A549 (cell line): ENCODE data around the gene SPDYE6. TPM values are rescaled to one million over a fixed set of nuclear protein-coding genes. Genes with fewer than 3 reads are reported as not detected.

Experiments used
- ATAC-seq, 2 experiments: fragments of 200-7000 bp in 1 of 2; fragments of >200 bp in 1 of 2; cut with Nextera tagmentation in 1 of 2; cut with Tn5 transposase in 1 of 2; 3 replicates each; pipeline versions ENCODE4 v1.8.0 to v1.9.1; 2018 to 2020; ENCODE audit warnings: mild to moderate bottlenecking in 1 of 2, moderate library complexity in 1 of 2
- CTCF ChIA-PET: fragments of 300-600 bp; sonication (Branson Sonifier 250); formaldehyde crosslinking; extraction: SDS; loops from one replicate; lab custom pipeline; 2021; ENCODE audit warnings: antibody characterized with exemption, inconsistent platforms; lab: Yijun Ruan, JAX
- POLR2A ChIA-PET: fragments of 350-600 bp; formaldehyde crosslinking; extraction: SDS; loops from one replicate; lab custom pipeline; 2021; ENCODE audit warnings: antibody characterized with exemption, inconsistent platforms; lab: Yijun Ruan, JAX
- DNase-seq, 2 experiments: peaks; one replicate each; pipeline versions ENCODE4 v3.0.0 to v3.0.0-alpha.2; 2011 to 2016; ENCODE audit warnings: low read depth in 1 of 2, low spot score in 1 of 2
- FAIRE-seq: peaks from 2 replicates; lab custom pipeline; 2011; peaks lifted over from hg19 to GRCh38; lab: Jason Lieb, UNC
- H3K27ac ChIP-seq, 2 experiments: fragments of >200 bp; sonication (Bioruptor Twin); formaldehyde crosslinking; 3 replicates each; pipeline ENCODE4 v1.5.1; 2016 to 2017
- H3K4me1 ChIP-seq: fragments of >200 bp; sonication (Bioruptor Twin); formaldehyde crosslinking; 3 replicates; pipeline ENCODE4 v1.6.1; 2016
- H3K4me2 ChIP-seq: fragments of >200 bp; sonication (Bioruptor Twin); formaldehyde crosslinking; 3 replicates; pipeline ENCODE4 v1.6.1; 2016
- H3K4me3 ChIP-seq: fragments of >200 bp; sonication (Bioruptor Twin); formaldehyde crosslinking; 3 replicates; pipeline ENCODE4 v1.5.1; 2016
- H3K9me3 ChIP-seq: fragments of >200 bp; sonication (Bioruptor Twin); formaldehyde crosslinking; 3 replicates; pipeline ENCODE4 v1.6.1; 2016
- BCL3 ChIP-seq: fragments of >200 bp; sonication (Bioruptor Twin); formaldehyde crosslinking; IDR thresholded peaks from 3 replicates; pipeline ENCODE4 v1.6.1; 2016
- CHD4 ChIP-seq: fragments of 200-600 bp; sonication (generic); IDR thresholded peaks from 2 replicates; pipeline ENCODE4 v1.6.1; 2016; ENCODE audit warnings: antibody characterized with exemption, mild to moderate bottlenecking, borderline replicate concordance
- CTCF ChIP-seq: fragments of >200 bp; sonication (Bioruptor Twin); formaldehyde crosslinking; IDR thresholded peaks from 3 replicates; pipeline ENCODE4 v1.5.1; 2016
- E2F6 ChIP-seq: IDR thresholded peaks from 2 replicates; pipeline ENCODE4 v1.6.1; 2012; ENCODE audit warnings: low read depth, borderline replicate concordance
- EHF ChIP-seq: fragments of 250-450 bp; sonication (Bioruptor Pico); IDR thresholded peaks from 2 replicates; pipeline ENCODE4 v1.5.0; 2020; ENCODE audit warnings: mild to moderate bottlenecking
- ESRRA ChIP-seq: fragments of 150-350 bp; IDR thresholded peaks from 2 replicates; pipeline ENCODE4 v1.6.1; 2014; ENCODE audit warnings: mild to moderate bottlenecking, low read length, borderline replicate concordance
- FOSB ChIP-seq: fragments of 250-450 bp; sonication (Bioruptor Pico); IDR thresholded peaks from 2 replicates; pipeline ENCODE4 v1.5.0; 2020; ENCODE audit warnings: mild to moderate bottlenecking, moderate library complexity
- GATA3 ChIP-seq: IDR thresholded peaks from 2 replicates; pipeline ENCODE4 v1.6.1; 2012; ENCODE audit warnings: borderline replicate concordance
- HES2 ChIP-seq: fragments of >200 bp; sonication (Bioruptor Twin); formaldehyde crosslinking; IDR thresholded peaks from 2 replicates; pipeline ENCODE4 v1.6.1; 2016
- HEYL ChIP-seq: fragments of 250-450 bp; sonication (Bioruptor Pico); IDR thresholded peaks from 2 replicates; pipeline ENCODE4 v1.8.0; 2021; ENCODE audit warnings: mild to moderate bottlenecking, moderate library complexity
- HOXB13 ChIP-seq: fragments of 250-450 bp; sonication (Bioruptor Pico); IDR thresholded peaks from 2 replicates; pipeline ENCODE4 v1.5.0; 2020; ENCODE audit warnings: low read depth, mild to moderate bottlenecking, moderate library complexity
- JUNB ChIP-seq: fragments of >200 bp; sonication (Bioruptor Twin); formaldehyde crosslinking; IDR thresholded peaks from 2 replicates; pipeline ENCODE4 v1.6.1; 2016
- MAX ChIP-seq: IDR thresholded peaks from 2 replicates; pipeline ENCODE4 v1.6.1; 2012
- NPAS2 ChIP-seq: fragments of 250-450 bp; sonication (Bioruptor Pico); IDR thresholded peaks from 2 replicates; pipeline ENCODE4 v1.8.0; 2022; ENCODE audit warnings: mild to moderate bottlenecking, moderate library complexity, borderline replicate concordance
- POLR2A ChIP-seq: IDR thresholded peaks from 2 replicates; pipeline ENCODE4 v1.6.1; 2012; ENCODE audit warnings: mild to moderate bottlenecking, low read length
- RARB ChIP-seq: fragments of 250-450 bp; sonication (Bioruptor Pico); IDR thresholded peaks from 2 replicates; pipeline ENCODE4 v1.8.0; 2021; ENCODE audit warnings: mild to moderate bottlenecking, moderate library complexity
- RCOR1 ChIP-seq: fragments of 150-350 bp; IDR thresholded peaks from 2 replicates; pipeline ENCODE4 v1.6.1; 2014; ENCODE audit warnings: antibody characterized with exemption, low read length, low read depth
- RFX5 ChIP-seq: fragments of 450-650 bp; IDR thresholded peaks from 2 replicates; pipeline ENCODE4 v1.7.1; 2014; ENCODE audit warnings: antibody characterized with exemption, mild to moderate bottlenecking, moderate library complexity
- SMC3 ChIP-seq: fragments of >200 bp; sonication (Bioruptor Twin); formaldehyde crosslinking; IDR thresholded peaks from 3 replicates; pipeline ENCODE4 v1.6.1; 2018; ENCODE audit warnings: inconsistent platforms
- SREBF2 ChIP-seq: fragments of 450-650 bp; IDR thresholded peaks from 2 replicates; pipeline ENCODE4 v1.6.1; 2014; ENCODE audit warnings: mild to moderate bottlenecking, moderate library complexity
- TP53 ChIP-seq: fragments of 250-450 bp; sonication (Bioruptor Pico); IDR thresholded peaks from 2 replicates; pipeline ENCODE4 v1.5.0; 2021; ENCODE audit warnings: mild to moderate bottlenecking, moderate library complexity
- ZNF302 ChIP-seq: fragments of 250-450 bp; sonication (Bioruptor Pico); IDR thresholded peaks from 2 replicates; pipeline ENCODE4 v1.9.0; 2021; ENCODE audit warnings: inconsistent platforms, mild to moderate bottlenecking, moderate library complexity
- WGBS: methylation state at CpG from one replicate; pipeline ENCODE4 v1.1.6; 2017; ENCODE audit errors: missing lambda C conversion rate; 5-methylcytosine and 5-hydroxymethylcytosine counted together
- polyA plus RNA-seq, 4 experiments: library from polyadenylated mRNA; depleted of rRNA in 3 of 4; stranded (reverse); fragments of >200 nt; fragmentation: RNase III in 1 of 4; extraction: RNeasy Plus Mini Kit Qiagen cat#74134 plus additional on column Dnase treatment in 1 of 4; gene quantifications; 2 replicates in 3 of 4; 3 replicates in 1 of 4; pipeline ENCODE4 v1.2.3, GENCODE V29; 2011 to 2017
- TF ChIP-seq, protein P1 (sequence below): fragments of 150-350 bp; IDR thresholded peaks from 2 replicates; pipeline ENCODE4 v1.6.1; 2014; ENCODE audit warnings: low read depth, mild to moderate bottlenecking, low read length
- TF ChIP-seq, protein P2 (sequence below): IDR thresholded peaks from 2 replicates; pipeline ENCODE4 v1.6.1; 2012

SPDYE6 gene
- polyA plus RNA-seq, 2 of the 4 experiments (the other 2 are of a cell fraction) = not detected

DNA sequence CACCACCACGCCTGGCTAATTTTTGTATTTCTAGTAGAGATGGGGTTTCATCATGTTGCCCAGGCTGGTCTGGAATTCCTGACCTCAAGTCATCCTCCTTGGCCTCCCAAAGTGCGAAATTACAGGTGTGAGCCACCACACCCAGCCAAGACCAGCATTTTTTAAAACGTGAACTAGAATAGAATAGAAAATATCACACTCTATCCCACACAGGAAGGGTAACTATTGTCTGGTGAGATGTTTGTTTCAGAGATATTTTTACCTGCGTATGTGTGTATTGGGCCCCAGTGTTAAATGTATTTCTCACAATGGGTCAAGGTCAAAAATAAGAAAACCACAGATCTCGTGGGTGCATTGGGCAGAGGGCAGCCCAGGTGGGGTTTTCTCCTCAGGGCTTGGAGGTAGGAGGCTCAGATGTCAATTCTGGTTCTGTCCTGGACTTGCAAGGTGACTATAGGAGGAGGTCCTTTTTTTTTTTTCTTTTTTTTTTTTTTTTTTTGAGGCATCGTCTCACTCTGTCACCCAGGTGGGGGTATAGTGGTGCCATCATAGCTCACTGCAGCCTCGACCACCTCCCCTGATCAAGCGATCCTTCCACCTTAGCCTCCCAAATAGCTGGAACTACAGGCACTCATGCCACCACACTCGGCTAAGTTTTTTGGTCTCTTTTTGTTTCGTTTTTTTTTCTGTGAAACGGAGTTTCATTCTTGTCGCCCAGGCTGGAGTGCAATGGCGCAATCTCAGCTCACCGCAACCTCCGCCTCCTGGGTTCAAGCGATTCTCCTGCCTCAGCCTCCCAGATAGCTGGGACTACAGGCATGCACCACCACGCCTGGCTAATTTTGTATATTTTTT lies 50.6 kb downstream of the SPDYE6 start (continued):
- TF ChIP-seq E2F6 (no peak), MAX (no peak), FOSB (no peak), POLR2A (no peak), EHF (CRISPR knock-in tag) (no peak), SMC3 (no peak), NPAS2 (CRISPR knock-in tag) (no peak), ZNF302 (CRISPR knock-in tag) (no peak)
- TF ChIP-seq, protein P1, sequence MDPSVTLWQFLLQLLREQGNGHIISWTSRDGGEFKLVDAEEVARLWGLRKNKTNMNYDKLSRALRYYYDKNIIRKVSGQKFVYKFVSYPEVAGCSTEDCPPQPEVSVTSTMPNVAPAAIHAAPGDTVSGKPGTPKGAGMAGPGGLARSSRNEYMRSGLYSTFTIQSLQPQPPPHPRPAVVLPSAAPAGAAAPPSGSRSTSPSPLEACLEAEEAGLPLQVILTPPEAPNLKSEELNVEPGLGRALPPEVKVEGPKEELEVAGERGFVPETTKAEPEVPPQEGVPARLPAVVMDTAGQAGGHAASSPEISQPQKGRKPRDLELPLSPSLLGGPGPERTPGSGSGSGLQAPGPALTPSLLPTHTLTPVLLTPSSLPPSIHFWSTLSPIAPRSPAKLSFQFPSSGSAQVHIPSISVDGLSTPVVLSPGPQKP = no peak

- no peaks in the 10 kb centered on the region for H3K9me3 ChIP-seq
- FAIRE-seq (no peak), DNase-seq (no peak), ATAC-seq (peak in 1 of 2 experiments; percentile 13; a peak in 3 of 6 replicates)
- H3K4me3 ChIP-seq = no peak overlapping the region
- TF ChIP-seq RCOR1 (no peak), EHF (CRISPR knock-in tag) (no peak)
- POLR2A ChIA-PET = no interaction called here
- H3K4me2 ChIP-seq = no peak overlapping the region
- no peak overlapping the region for H3K27ac ChIP-seq
- H3K4me1 ChIP-seq = peaks cover 9% of the 10 kb centered on the region
- WGBS = 90% methylated on average over 10 of the region's 11 CpGs
- CTCF ChIA-PET = no interaction called here
These were observed 51.6 kb downstream of the SPDYE6 start for GRCh38 chr7:102304668-102305067.

DNA sequence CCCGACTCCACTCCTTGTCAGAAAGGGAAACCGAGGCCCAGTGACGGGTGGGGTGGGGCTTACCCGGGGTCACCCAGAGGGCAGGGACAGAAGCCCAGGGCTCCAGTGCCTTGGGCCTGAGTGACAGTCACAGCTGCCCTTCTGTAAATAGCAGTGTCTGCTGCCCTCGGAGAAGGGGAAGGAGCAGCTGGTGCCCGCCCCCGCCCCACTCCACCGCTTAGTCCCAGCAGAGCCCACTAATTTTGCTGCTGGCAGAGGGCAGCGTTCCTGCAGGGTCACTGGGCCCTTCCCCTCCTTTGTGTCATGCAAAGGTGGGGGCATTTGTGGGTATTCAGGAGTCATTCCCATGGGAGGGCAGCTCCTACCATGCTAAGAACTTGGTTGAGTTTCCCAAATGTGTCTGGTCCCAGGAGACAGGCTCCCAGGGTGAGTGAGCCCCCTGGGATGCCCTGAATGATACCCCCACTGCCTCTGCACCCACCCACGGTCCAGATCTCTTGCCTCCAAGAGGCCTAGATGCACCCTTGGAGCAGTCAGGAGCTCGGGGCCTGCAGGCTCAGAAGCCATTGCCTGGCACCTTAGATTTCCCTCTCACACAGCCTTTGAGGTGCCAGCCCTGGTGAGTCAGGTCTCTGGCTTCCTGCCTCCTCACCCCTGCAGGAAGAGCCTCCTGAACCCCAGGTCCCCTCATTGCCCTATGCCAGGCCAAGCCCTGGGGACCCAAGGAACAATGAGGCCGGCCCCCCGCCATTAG lies 52.4 kb downstream of the SPDYE6 start:
- POLR2A ChIA-PET = no interaction called here

More for the DNA sequence above, 52.4 kb downstream of the SPDYE6 start:
- H3K4me2 ChIP-seq = no peak overlapping the region
- ATAC-seq (peak in 1 of 2 experiments; percentile 9; a peak in 1 of 6 replicates), DNase-seq (no peak), FAIRE-seq (no peak)
- CTCF ChIA-PET = interaction anchor here (0.6 to 1.1 kb wide), 2 partner anchors 24 to 711 kb away, joined by 3 to 4 read pairs; no protein-coding TSS in a partner anchor
- no peak overlapping the region for H3K27ac ChIP-seq
- H3K4me3 ChIP-seq = no peak overlapping the region
- H3K9me3 ChIP-seq = no peaks in the 10 kb centered on the region
- H3K4me1 ChIP-seq = peaks cover 9% of the 10 kb centered on the region
- TF ChIP-seq HEYL (CRISPR knock-in tag) (no peak), SREBF2 (no peak), HES2 (no peak), SMC3 (no peak), ESRRA (no peak), CTCF (no peak), RFX5 (no peak), CHD4 (no peak), ZNF302 (CRISPR knock-in tag) (no peak), JUNB (no peak), RCOR1 (no peak), BCL3 (no peak), RARB (CRISPR knock-in tag) (no peak), TP53 (CRISPR knock-in tag) (no peak), GATA3 (no peak), HOXB13 (no peak)
- TF ChIP-seq, protein P2, sequence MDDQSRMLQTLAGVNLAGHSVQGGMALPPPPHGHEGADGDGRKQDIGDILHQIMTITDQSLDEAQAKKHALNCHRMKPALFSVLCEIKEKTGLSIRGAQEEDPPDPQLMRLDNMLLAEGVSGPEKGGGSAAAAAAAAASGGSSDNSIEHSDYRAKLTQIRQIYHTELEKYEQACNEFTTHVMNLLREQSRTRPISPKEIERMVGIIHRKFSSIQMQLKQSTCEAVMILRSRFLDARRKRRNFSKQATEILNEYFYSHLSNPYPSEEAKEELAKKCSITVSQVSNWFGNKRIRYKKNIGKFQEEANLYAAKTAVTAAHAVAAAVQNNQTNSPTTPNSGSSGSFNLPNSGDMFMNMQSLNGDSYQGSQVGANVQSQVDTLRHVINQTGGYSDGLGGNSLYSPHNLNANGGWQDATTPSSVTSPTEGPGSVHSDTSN = no peak
- WGBS = 54% methylated on average over 9 of the region's 13 CpGs
